HEK293T (cell line): ENCODE measurements around the gene ZBTB45.

Experiments
- CTCF ChIA-PET: fragments of 350-600 bp; formaldehyde crosslinking; extraction: SDS; loops from one replicate; lab custom pipeline; 2021; ENCODE audit warnings: antibody characterized with exemption, inconsistent platforms; lab: Yijun Ruan, JAX
- POLR2A ChIA-PET: fragments of 350-600 bp; formaldehyde crosslinking; extraction: SDS; loops from one replicate; lab custom pipeline; 2020; ENCODE audit warnings: antibody characterized with exemption, inconsistent platforms; lab: Yijun Ruan, JAX
- DNase-seq: peaks from one replicate; pipeline ENCODE4 v3.0.0; 2012; ENCODE audit warnings: mixed read lengths; ENCODE audit errors: extremely low spot score
- ARNT ChIP-seq: fragments of 450-650 bp; IDR thresholded peaks from 2 replicates; pipeline ENCODE4 v1.6.1; 2017; ENCODE audit warnings: mild to moderate bottlenecking
- BHLHE40 ChIP-seq: fragments of 450-650 bp; IDR thresholded peaks from 2 replicates; pipeline ENCODE4 v1.6.1; 2016; ENCODE audit warnings: mild to moderate bottlenecking, moderate library complexity, borderline replicate concordance
- CTBP1 ChIP-seq: fragments of 450-650 bp; IDR thresholded peaks from 2 replicates; pipeline ENCODE4 v1.6.1; 2016; ENCODE audit warnings: borderline replicate concordance
- ELF4 ChIP-seq: fragments of 450-650 bp; IDR thresholded peaks from 2 replicates; pipeline ENCODE4 v1.6.1; 2017; ENCODE audit warnings: antibody characterized with exemption
- FOXA1 ChIP-seq: fragments of 450-650 bp; IDR thresholded peaks from 2 replicates; pipeline ENCODE4 v1.6.1; 2016; ENCODE audit warnings: mild to moderate bottlenecking
- FOXK2 ChIP-seq: fragments of 450-650 bp; IDR thresholded peaks from 2 replicates; pipeline ENCODE4 v1.6.1; 2016; ENCODE audit warnings: mild to moderate bottlenecking
- FOXM1 ChIP-seq: fragments of 450-650 bp; IDR thresholded peaks from 2 replicates; pipeline ENCODE4 v1.6.1; 2017; ENCODE audit warnings: mild to moderate bottlenecking, borderline replicate concordance
- HDGF ChIP-seq: fragments of 450-650 bp; IDR thresholded peaks from 2 replicates; pipeline ENCODE4 v1.6.1; 2017; ENCODE audit warnings: antibody characterized with exemption, borderline replicate concordance
- L3MBTL2 ChIP-seq: fragments of 450-650 bp; conservative IDR thresholded peaks from 2 replicates; pipeline ENCODE4 v1.6.1; 2016; ENCODE audit warnings: mild to moderate bottlenecking
- LEF1 ChIP-seq: fragments of 450-650 bp; IDR thresholded peaks from 2 replicates; pipeline ENCODE4 v1.6.1; 2017; ENCODE audit warnings: mild to moderate bottlenecking, borderline replicate concordance
- NFRKB ChIP-seq: fragments of 450-650 bp; IDR thresholded peaks from 2 replicates; pipeline ENCODE4 v1.6.1; 2016; ENCODE audit warnings: mild to moderate bottlenecking, moderate library complexity
- PKNOX1 ChIP-seq: fragments of 450-650 bp; IDR thresholded peaks from 2 replicates; pipeline ENCODE4 v1.6.1; 2016
- SP1 ChIP-seq: fragments of 450-650 bp; IDR thresholded peaks from 2 replicates; pipeline ENCODE4 v1.6.1; 2017
- SUZ12 ChIP-seq: fragments of 450-650 bp; IDR thresholded peaks from 2 replicates; pipeline ENCODE4 v1.6.1; 2016; ENCODE audit warnings: mild to moderate bottlenecking
- TARDBP ChIP-seq: fragments of 450-650 bp; IDR thresholded peaks from 2 replicates; pipeline ENCODE4 v1.6.1; 2016
- ZNF384 ChIP-seq: fragments of 450-650 bp; IDR thresholded peaks from 2 replicates; pipeline ENCODE4 v1.6.1; 2016

Gene ZBTB45

GRCh38 chr19:58558623-58559274 lies 39.1 kb upstream of the ZBTB45 start:
- POLR2A ChIA-PET: interaction anchor here (0.9 to 5.4 kb wide), 17 partner anchors 9 to 232 kb away, joined by 3 to 58 read pairs (median 5); partner anchors contain the start of genes MZF1, TRIM28, ZBTB45 and ZNF324B
- peak; percentile 94 for DNase-seq
- TF ChIP-seq FOXM1 (no peak), ZNF384 (no peak), HDGF (0 out of 2 replicates have a peak, but pooled peaks have one; percentile 21), LEF1 (no peak; the same call in 1 of the 2 replicates), TARDBP (no peak), CTBP1 (no peak)
- CTCF ChIA-PET: no interaction called here

- no peak for TF ChIP-seq ARNT
- no peak for TF ChIP-seq PKNOX1
- no peak for TF ChIP-seq ELF4
- no peak for TF ChIP-seq HDGF
- no peak for TF ChIP-seq FOXM1
- POLR2A ChIA-PET: interaction anchor here (0.9 to 5.4 kb wide), 6 partner anchors 9 to 38 kb away, joined by 3 to 58 read pairs (median 10); partner anchors contain the start of genes TRIM28 and ZBTB45
- CTCF ChIA-PET: no interaction called here
- DNase-seq: no peak
Observed at GRCh38 chr19:58558066-58558622, 38.5 kb upstream of the ZBTB45 start, which contains the start of gene UBE2M. Gene UBE2M (minus strand): TSS chr19:58558611. CDS start chr19:58558381, 230 bp downstream.

- no peak for TF ChIP-seq FOXA1
- TF ChIP-seq ELF4: no peak
- TF ChIP-seq CTBP1: no peak
- TF ChIP-seq L3MBTL2: no peak
- no peak for TF ChIP-seq NFRKB
- TF ChIP-seq SUZ12: no peak
- no peak for TF ChIP-seq LEF1
- TF ChIP-seq ZNF384: no peak
- TF ChIP-seq PKNOX1: no peak
- no peak for DNase-seq
- ChIA-PET CTCF (no interaction called here), POLR2A (interaction anchor here (0.8 to 5.4 kb wide), 7 partner anchors 8 to 37 kb away, joined by 3 to 58 read pairs (median 5); partner anchors contain the start of genes TRIM28 and ZBTB45)
Observed at GRCh38 chr19:58557221-58558065, 37.8 kb upstream of the ZBTB45 start.

- ChIA-PET POLR2A (interaction anchor here (0.8 to 5.4 kb wide), 5 partner anchors 10 to 36 kb away, joined by 3 to 58 read pairs (median 6); partner anchors contain the start of genes TRIM28 and ZBTB45), CTCF (no interaction called here)
Observed at GRCh38 chr19:58556622-58557220, 37.1 kb upstream of the ZBTB45 start.

More at GRCh38 chr19:58556622-58557220, 37.1 kb upstream of the ZBTB45 start:
- DNase-seq: no peak
- TF ChIP-seq L3MBTL2 (no peak), TARDBP (no peak), NFRKB (no peak), ELF4 (no peak), ZNF384 (no peak), BHLHE40 (no peak), PKNOX1 (no peak), FOXA1 (no peak), LEF1 (no peak), ARNT (no peak), CTBP1 (no peak), SP1 (no peak), FOXM1 (no peak), FOXK2 (no peak), SUZ12 (no peak), HDGF (no peak)
